Measurements from ENCODE around the gene IL10RA. TPM values are rescaled to one million over a fixed set of nuclear protein-coding genes. Genes with fewer than 3 reads are reported as not detected.

Gene IL10RA
- total and polyA plus RNA-seq, 2 of the 4 experiments (the other 2 are of a cell fraction): 0.12 TPM; not detected in 1

- CTCF ChIA-PET: no interaction called here
- Histone ChIP-seq H2AK9ac (replicated peaks; ENCODE audit: low read depth, low read length, poor library complexity) (no peak overlapping the region), H4K8ac (ENCODE audit: low read depth in 2 of 2, low read length in 2 of 2) (no peak overlapping the region), H4K20me1 (ENCODE audit: insufficient read depth, low read length) (no peaks in the 10 kb centered on the region), H2AFZ (replicated peaks; ENCODE audit: low read length, poor library complexity) (no peak overlapping the region), H2BK20ac (ENCODE audit: low read depth, low read length) (no peak overlapping the region), H3K27me3 (ENCODE audit: control insufficient read depth, insufficient read depth, low read length) (no peaks in the 10 kb centered on the region), H2AK5ac (ENCODE audit: low read depth, low read length) (no peak overlapping the region), H3K56ac (ENCODE audit: extremely low read depth, insufficient read depth, low read length) (no peak overlapping the region), H3K4ac (ENCODE audit: low read depth, low read length) (no peak overlapping the region), H4K91ac (ENCODE audit: insufficient read depth, low read depth, low read length) (no peak overlapping the region), H3K23ac (ENCODE audit: low read depth, low read length) (no peak overlapping the region), H3K9me1 (ENCODE audit: insufficient read depth, low read length) (no peaks in the 10 kb centered on the region), H3K4me1 (ENCODE audit: control insufficient read depth, insufficient read depth, low read length) (no peaks in the 10 kb centered on the region), H3K14ac (replicated peaks; ENCODE audit: low read depth, low read length) (no peak overlapping the region), H3K36me3 (ENCODE audit: control insufficient read depth, insufficient read depth, low read length) (no peaks in the 10 kb centered on the region), H2BK15ac (ENCODE audit: low read depth, low read length) (no peak overlapping the region), H2BK5ac (ENCODE audit: low read depth, low read length, poor library complexity, severe bottlenecking) (no peak overlapping the region), H3K9ac (ENCODE audit: low read depth, low read length) (no peak overlapping the region), H3K18ac (ENCODE audit: low read depth, low read length) (no peak overlapping the region), H3K9me3 (ENCODE audit: control insufficient read depth, insufficient read depth, low read length) (no peaks in the 10 kb centered on the region), H4K5ac (ENCODE audit: low read depth, low read length) (no peak overlapping the region), H3K27ac (ENCODE audit: insufficient read depth, low read length) (no peak overlapping the region), H3K4me2 (ENCODE audit: low read depth, low read length) (no peak overlapping the region), H3K4me3 (ENCODE audit: insufficient read depth, low read depth, low read length) (no peak overlapping the region), H3K79me1 (ENCODE audit: low read depth in 1 of 2, low read length in 2 of 2) (no peaks in the 10 kb centered on the region), H2BK120ac (ENCODE audit: low read depth, low read length) (no peak overlapping the region)
- intact Hi-C loops (cut with micrococcal nuclease): no loop called here
- in situ Hi-C loops (cut with MboI; ENCODE audit: low sequenced_read_pairs): no loop called here
- BruUV-seq (replicated peaks): no TSS peak
- dilution Hi-C loops (cut with HindIII; ENCODE audit: low sequenced_read_pairs, unreplicated experiment): no loop called here
- ATAC-seq (ENCODE audit: low read depth): no peak
- no peak for TF ChIP-seq BHLHE40 (IDR thresholded peaks at IDR 0.05; ENCODE audit: low read depth, low read length)
- no peak for TF ChIP-seq RCOR1 (IDR thresholded peaks at IDR 0.05; ENCODE audit: insufficient replicate concordance, low read length)
- no peak for TF ChIP-seq USF2 (IDR thresholded peaks at IDR 0.05; ENCODE audit: low read depth, low read length)
- TF ChIP-seq NFE2L2 (IDR thresholded peaks at IDR 0.05; ENCODE audit: low read depth, low read length): no peak
- no peak for TF ChIP-seq MAFK (IDR thresholded peaks at IDR 0.05; ENCODE audit: low read depth, low read length)
- TF ChIP-seq MXI1 (IDR thresholded peaks at IDR 0.05; ENCODE audit: borderline replicate concordance, low read depth, low read length): no peak
- TF ChIP-seq RAD21 (IDR thresholded peaks at IDR 0.05; ENCODE audit: low read length): no peak
- no peak for TF ChIP-seq CHD1 (IDR thresholded peaks at IDR 0.05; ENCODE audit: low read depth, low read length)
- WGBS, 2 experiments (ENCODE audit: extremely low coverage in 2 of 2, insufficient read length in 1 of 2): no CpG with 5 or more reads among the region's 4 CpGs
- POLR2A ChIA-PET (ENCODE audit: unreplicated experiment): no interaction called here
- DNase-seq: no peak
These were observed 17.3 kb downstream of the IL10RA start for GRCh38 chr11:118003456-118003855.
